MM.1S (cell line): ENCODE results near the gene ESF1.
A peak's percentile ranks its signal among the peaks of the same experiment; 100 is the strongest.

Source experiments
- DNase-seq: peaks from one replicate; pipeline ENCODE4 v3.0.0-alpha.2; 2015
- H2AFZ ChIP-seq: fragments of 300-600 bp; sonication (generic); 2 replicates; pipeline ENCODE4 v1.6.0; 2016; ENCODE audit warnings: antibody characterized with exemption, low read length
- H3F3A ChIP-seq: fragments of 300-600 bp; sonication (generic); 2 replicates; pipeline ENCODE4 v1.6.1; 2016; ENCODE audit warnings: mild to moderate bottlenecking, antibody characterized with exemption, low read length, moderate library complexity, mixed read lengths; ENCODE audit not compliant: insufficient read depth
- H3K27ac ChIP-seq: fragments of 300-600 bp; sonication (generic); 2 replicates; pipeline ENCODE4 v1.5.1; 2016; ENCODE audit warnings: mild to moderate bottlenecking, low read length
- H3K27me3 ChIP-seq: fragments of 300-600 bp; sonication (generic); replicated peaks from 2 replicates; pipeline ENCODE4 v1.6.0; 2016; ENCODE audit warnings: low read length; ENCODE audit not compliant: insufficient read depth
- H3K36me3 ChIP-seq: fragments of 300-600 bp; sonication (generic); replicated peaks from 2 replicates; pipeline ENCODE4 v1.6.1; 2016; ENCODE audit warnings: mild to moderate bottlenecking, low read length, mixed read lengths; ENCODE audit not compliant: insufficient read depth
- H3K4me1 ChIP-seq: fragments of 300-600 bp; sonication (generic); 2 replicates; pipeline ENCODE4 v1.6.1; 2016; ENCODE audit warnings: low read length, mixed read lengths
- H3K4me2 ChIP-seq: fragments of 300-600 bp; sonication (generic); 2 replicates; pipeline ENCODE4 v1.6.0; 2016; ENCODE audit warnings: low read depth, low read length
- H3K4me3 ChIP-seq: fragments of 300-600 bp; sonication (generic); 2 replicates; pipeline ENCODE4 v1.5.1; 2016; ENCODE audit warnings: low read length, mixed read lengths
- H3K79me2 ChIP-seq: fragments of 300-600 bp; sonication (generic); 2 replicates; pipeline ENCODE4 v1.6.1; 2016; ENCODE audit warnings: mixed run types, low read length, mixed read lengths
- H3K9ac ChIP-seq: fragments of 300-600 bp; sonication (generic); 2 replicates; pipeline ENCODE4 v1.6.1; 2016; ENCODE audit warnings: low read length, mixed read lengths
- H3K9me2 ChIP-seq: fragments of 300-600 bp; sonication (generic); replicated peaks from 2 replicates; pipeline ENCODE4 v1.6.1; 2016; ENCODE audit warnings: mild to moderate bottlenecking, low read length, mixed read lengths; ENCODE audit not compliant: insufficient read depth
- H3K9me3 ChIP-seq: fragments of 300-600 bp; sonication (generic); replicated peaks from 2 replicates; pipeline ENCODE4 v1.6.1; 2016; ENCODE audit warnings: mild to moderate bottlenecking, low read length, mixed read lengths; ENCODE audit not compliant: insufficient read depth
- H4K20me1 ChIP-seq: fragments of 300-600 bp; sonication (generic); 2 replicates; pipeline ENCODE4 v1.6.1; 2016; ENCODE audit warnings: mild to moderate bottlenecking, low read length, moderate library complexity, mixed read lengths; ENCODE audit not compliant: insufficient read depth
- CTCF ChIP-seq: fragments of 300-600 bp; sonication (generic); IDR thresholded peaks from 2 replicates; pipeline ENCODE4 v1.5.1; 2016; ENCODE audit warnings: antibody characterized with exemption, low read length, mixed read lengths
- EZH2 ChIP-seq: fragments of 300-600 bp; sonication (generic); optimal IDR thresholded peaks from 2 replicates; pipeline ENCODE3; 2017; ENCODE audit warnings: low read depth, mild to moderate bottlenecking, antibody characterized with exemption, low read length, mixed read lengths
- EZH2phosphoT487 ChIP-seq: fragments of 300-600 bp; sonication (generic); IDR thresholded peaks from 2 replicates; pipeline ENCODE4 v1.6.1; 2018; ENCODE audit warnings: antibody characterized with exemption, low read length

The ESF1 gene

DNA sequence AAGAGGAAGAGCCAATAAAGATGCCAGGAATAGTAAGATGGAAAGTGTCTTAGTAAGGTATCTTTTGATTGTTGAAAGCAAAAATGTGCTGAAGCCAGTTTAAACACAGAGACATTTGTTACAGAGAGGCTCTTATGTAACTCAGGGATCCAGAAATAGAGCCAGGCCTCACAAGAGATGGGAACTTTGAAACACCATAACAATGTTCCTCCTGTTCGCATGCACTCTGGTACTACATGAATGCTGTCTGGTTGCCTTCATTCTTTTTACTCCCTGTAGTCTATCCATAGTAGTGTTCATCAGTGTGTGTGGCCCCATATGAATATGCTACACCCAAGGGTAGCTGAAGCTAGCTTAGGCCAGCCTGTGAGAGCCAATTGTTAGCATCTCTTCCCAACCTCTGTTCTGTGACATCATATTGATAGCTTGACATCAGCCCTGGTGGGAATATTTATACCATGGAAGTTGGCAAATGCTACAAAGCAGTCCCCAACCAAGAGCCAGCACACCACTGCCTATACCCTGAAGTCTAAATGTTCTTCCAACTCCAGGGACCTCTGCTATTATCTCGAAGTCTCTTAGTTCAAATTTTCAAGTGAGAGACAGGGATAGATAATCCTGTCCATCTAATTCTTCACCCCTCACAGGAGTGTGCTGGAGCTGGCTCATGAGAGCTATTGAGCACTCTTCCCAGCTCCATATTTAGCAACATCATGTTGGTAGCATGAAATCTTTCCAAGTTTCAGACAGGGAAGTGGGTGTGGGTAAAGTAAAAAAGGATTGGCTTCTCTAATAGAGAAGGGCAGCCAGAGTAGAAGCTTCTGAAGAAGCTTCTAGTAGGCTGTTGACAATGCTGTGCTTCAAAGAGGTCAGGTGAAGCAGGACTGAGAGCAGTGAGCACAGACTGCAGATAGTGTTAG is 7.1 kb upstream of the ESF1 start:
- Histone ChIP-seq H3K27ac (no peak overlapping the region), H3K79me2 (peaks cover 33% of the 10 kb centered on the region), H3K27me3 (no peaks in the 10 kb centered on the region), H3K9me2 (no peaks in the 10 kb centered on the region), H3K4me1 (peaks cover under 1% of the 10 kb centered on the region; the same call in 1 of the 2 replicates), H3K4me2 (no peak overlapping the region), H3F3A (no peaks in the 10 kb centered on the region), H3K9me3 (no peaks in the 10 kb centered on the region), H3K36me3 (peaks cover 15% of the 10 kb centered on the region; the same call in 1 of the 2 replicates), H3K9ac (no peak overlapping the region), H2AFZ (no peak overlapping the region), H3K4me3 (no peak overlapping the region), H4K20me1 (no peaks in the 10 kb centered on the region)
- TF ChIP-seq EZH2 (no peak), EZH2phosphoT487 (no peak), CTCF (no peak)
- no peak for DNase-seq

GRCh38 chr20:13790708-13791107 is 6.0 kb upstream of the ESF1 start:
- Histone ChIP-seq H3K9me3 (no peaks in the 10 kb centered on the region), H2AFZ (no peak overlapping the region), H3K36me3 (peaks cover 15% of the 10 kb centered on the region; the same call in 1 of the 2 replicates), H3K27me3 (no peaks in the 10 kb centered on the region), H3K27ac (no peak overlapping the region), H3K79me2 (peaks cover 44% of the 10 kb centered on the region), H3K4me3 (no peak overlapping the region), H3F3A (peaks cover 3% of the 10 kb centered on the region; the same call in 1 of the 2 replicates), H3K9ac (no peak overlapping the region), H3K9me2 (no peaks in the 10 kb centered on the region), H4K20me1 (no peaks in the 10 kb centered on the region), H3K4me2 (no peak overlapping the region), H3K4me1 (peaks cover 9% of the 10 kb centered on the region)
- TF ChIP-seq CTCF (no peak), EZH2 (no peak), EZH2phosphoT487 (no peak)
- no peak for DNase-seq

DNA sequence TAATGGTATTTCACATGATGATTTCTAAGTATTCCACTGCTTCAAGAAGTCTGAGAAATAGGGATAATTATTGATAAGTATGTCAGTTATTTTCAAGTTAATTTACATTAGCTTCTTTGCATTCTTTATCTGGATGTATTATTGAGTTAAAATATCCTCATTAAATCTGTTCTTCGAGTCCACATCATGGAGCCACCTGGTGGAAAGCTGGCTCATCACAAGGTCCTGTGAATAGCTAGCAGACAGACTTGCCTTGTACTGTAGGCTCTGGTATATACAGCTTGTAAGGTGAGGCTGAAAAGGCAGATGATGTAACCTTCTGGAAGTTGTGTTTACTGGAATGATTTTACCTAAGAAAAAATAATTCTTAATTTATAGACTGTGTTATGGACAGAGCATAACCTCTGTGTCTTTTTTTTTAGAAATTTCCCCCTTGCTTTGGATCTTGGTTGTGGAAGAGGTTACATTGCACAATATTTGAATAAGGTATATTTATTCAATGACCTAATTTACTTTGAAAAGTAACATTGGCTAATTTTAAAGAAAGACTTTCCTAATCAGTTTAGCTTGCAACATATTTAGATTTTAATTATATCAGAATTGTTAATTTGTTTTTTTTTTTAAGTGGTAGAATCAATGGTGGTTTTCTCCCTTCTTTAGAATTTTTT is 3.6 kb upstream of the ESF1 start:
- Histone ChIP-seq H3K79me2 (peaks cover 66% of the 10 kb centered on the region), H4K20me1 (no peaks in the 10 kb centered on the region), H3K27ac (no peak overlapping the region), H3K36me3 (peaks cover 10% of the 10 kb centered on the region; the same call in 1 of the 2 replicates), H2AFZ (no peak overlapping the region), H3K27me3 (no peaks in the 10 kb centered on the region), H3K9me3 (no peaks in the 10 kb centered on the region), H3F3A (peaks cover 12% of the 10 kb centered on the region), H3K4me2 (no peak overlapping the region), H3K9ac (no peak overlapping the region), H3K9me2 (no peaks in the 10 kb centered on the region), H3K4me1 (peaks cover 14% of the 10 kb centered on the region), H3K4me3 (no peak overlapping the region)
- DNase-seq = peak; percentile 62
- TF ChIP-seq CTCF (peak; percentile 63), EZH2 (no peak), EZH2phosphoT487 (no peak)
